Panc1 (cell line): Measurements from ENCODE around the gene RABGAP1L. TPM values are rescaled to one million over a fixed set of nuclear protein-coding genes. Genes with fewer than 3 reads are reported as not detected.

Source experiments
- ATAC-seq: fragments of 200-7000 bp; cut with Tn5 transposase; 2 replicates; pipeline ENCODE4 v1.9.1; 2020; ENCODE audit warnings: mild to moderate bottlenecking, moderate library complexity
- BruUV-seq: library from RNA; stranded (reverse); fragments of 400-500 nt; replicated peaks from 2 replicates; lab custom pipeline; 2021; lab: Mats Ljungman, UMichigan
- CTCF ChIA-PET: fragments of 300-600 bp; sonication (Branson Sonifier 250); formaldehyde crosslinking; loops from one replicate; lab custom pipeline; 2022; ENCODE audit warnings: antibody characterized with exemption; lab: Charles Lee
- POLR2A ChIA-PET: fragments of 300-600 bp; sonication (Branson Sonifier 250); formaldehyde crosslinking; loops from one replicate; lab custom pipeline; 2022; ENCODE audit warnings: antibody characterized with exemption; lab: Charles Lee
- DNase-seq: peaks from one replicate; pipeline ENCODE4 v3.0.0-alpha.2; 2010; ENCODE audit warnings: low read depth, low spot score
- H3K27ac ChIP-seq: 2 replicates; pipeline ENCODE4 v1.5.1; 2011; ENCODE audit warnings: mild to moderate bottlenecking, low read length, inconsistent platforms
- H3K27me3 ChIP-seq: fragments of 200-500 bp; sonication (Bioruptor generic); 2 replicates; pipeline ENCODE4 v1.6.0; 2014; ENCODE audit warnings: low read length, inconsistent platforms; ENCODE audit not compliant: control insufficient read depth, insufficient read depth
- H3K36me3 ChIP-seq: fragments of 200-500 bp; sonication (Bioruptor generic); 2 replicates; pipeline ENCODE4 v1.5.1; 2014; ENCODE audit warnings: inconsistent platforms, mild to moderate bottlenecking, low read length, moderate library complexity; ENCODE audit not compliant: control insufficient read depth, insufficient read depth
- H3K4me1 ChIP-seq: 2 replicates; pipeline ENCODE4 v1.5.1; 2011; ENCODE audit warnings: inconsistent platforms, mild to moderate bottlenecking, low read length, moderate library complexity; ENCODE audit not compliant: control insufficient read depth, insufficient read depth
- H3K4me3 ChIP-seq, 2 experiments: 2 replicates each; pipeline ENCODE4 v1.5.1; 2011 to 2012; ENCODE audit warnings: low read depth in 2 of 2, low read length in 2 of 2, mild to moderate bottlenecking in 2 of 2, inconsistent platforms in 1 of 2, moderate library complexity in 1 of 2
- H3K9me3 ChIP-seq: fragments of 200-500 bp; sonication (Bioruptor generic); 2 replicates; pipeline ENCODE4 v1.5.1; 2014; ENCODE audit warnings: low read depth, mild to moderate bottlenecking, inconsistent platforms, low read length, moderate library complexity; ENCODE audit not compliant: control insufficient read depth, insufficient read depth
- POLR2AphosphoS5 ChIP-seq: IDR thresholded peaks from 2 replicates; pipeline ENCODE4 v1.6.1; 2012; ENCODE audit warnings: mild to moderate bottlenecking, low read depth, low read length, moderate library complexity
- SIN3A ChIP-seq: IDR thresholded peaks from 2 replicates; pipeline ENCODE4 v1.6.1; 2012; ENCODE audit warnings: low read depth, mild to moderate bottlenecking, low read length, moderate library complexity, borderline replicate concordance; ENCODE audit not compliant: insufficient read depth
- TCF7L2 ChIP-seq: IDR thresholded peaks from 2 replicates; pipeline ENCODE4 v1.6.1; 2011; ENCODE audit warnings: mild to moderate bottlenecking, low read depth, low read length, inconsistent platforms
- in situ Hi-C: cut with HindIII; loops from 2 replicates; pipeline ENCODE4 v1.10.0; 2016; ENCODE audit warnings: low sequenced_read_pairs, low pct_unique_long_range_greater_than_20kb
- intact Hi-C: fragments of 100-400 bp; cut with micrococcal nuclease; formaldehyde crosslinking; loops from one replicate; pipeline ENCODE4 v1.10.0; 2022; ENCODE audit not compliant: unreplicated experiment
- total RNA-seq: library from RNA; stranded (reverse); gene quantifications from one replicate; pipeline ENCODE4 v1.2.1, GENCODE V29; 2021; ENCODE audit not compliant: unreplicated experiment
- TF ChIP-seq, protein P1 (sequence below), 2 experiments: IDR thresholded peaks; 2 replicates each; pipeline ENCODE4 v1.6.1; 2011 to 2012; ENCODE audit warnings: low read depth in 2 of 2, control low read depth in 1 of 2, low read length in 1 of 2, mild to moderate bottlenecking in 1 of 2, moderate library complexity in 1 of 2; ENCODE audit not compliant: insufficient read depth in 1 of 2
- TF ChIP-seq, protein P2 (sequence below): fragments of 450-650 bp; IDR thresholded peaks from 2 replicates; pipeline ENCODE4 v1.5.1; 2017; ENCODE audit warnings: mild to moderate bottlenecking

Gene RABGAP1L
- total RNA-seq, 1 experiment from 2014 or later: 37.0 TPM

DNA sequence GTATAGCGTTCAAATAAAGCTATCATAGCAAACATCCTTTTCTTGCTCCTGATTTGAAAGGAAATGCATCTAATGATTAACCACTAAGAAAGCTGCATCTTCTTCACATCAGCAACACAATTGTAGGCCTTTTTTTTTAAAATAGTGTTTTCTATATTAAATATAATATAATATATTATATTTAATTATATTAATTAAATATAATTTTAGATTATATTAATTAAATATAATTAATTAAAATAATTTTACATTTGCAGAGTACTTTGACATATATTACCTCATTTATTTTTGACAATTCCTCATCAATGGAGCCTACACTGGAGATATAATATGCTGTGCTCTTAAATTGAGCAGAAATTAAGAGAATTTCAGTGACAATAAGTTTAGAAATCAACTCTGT, 481.5 kb downstream of the RABGAP1L start:
- ChIA-PET CTCF (no interaction called here), POLR2A (no interaction called here)
- no peak for TF ChIP-seq POLR2AphosphoS5
- TF ChIP-seq SIN3A: no peak
- TF ChIP-seq TCF7L2: no peak
- TF ChIP-seq, protein P1, sequence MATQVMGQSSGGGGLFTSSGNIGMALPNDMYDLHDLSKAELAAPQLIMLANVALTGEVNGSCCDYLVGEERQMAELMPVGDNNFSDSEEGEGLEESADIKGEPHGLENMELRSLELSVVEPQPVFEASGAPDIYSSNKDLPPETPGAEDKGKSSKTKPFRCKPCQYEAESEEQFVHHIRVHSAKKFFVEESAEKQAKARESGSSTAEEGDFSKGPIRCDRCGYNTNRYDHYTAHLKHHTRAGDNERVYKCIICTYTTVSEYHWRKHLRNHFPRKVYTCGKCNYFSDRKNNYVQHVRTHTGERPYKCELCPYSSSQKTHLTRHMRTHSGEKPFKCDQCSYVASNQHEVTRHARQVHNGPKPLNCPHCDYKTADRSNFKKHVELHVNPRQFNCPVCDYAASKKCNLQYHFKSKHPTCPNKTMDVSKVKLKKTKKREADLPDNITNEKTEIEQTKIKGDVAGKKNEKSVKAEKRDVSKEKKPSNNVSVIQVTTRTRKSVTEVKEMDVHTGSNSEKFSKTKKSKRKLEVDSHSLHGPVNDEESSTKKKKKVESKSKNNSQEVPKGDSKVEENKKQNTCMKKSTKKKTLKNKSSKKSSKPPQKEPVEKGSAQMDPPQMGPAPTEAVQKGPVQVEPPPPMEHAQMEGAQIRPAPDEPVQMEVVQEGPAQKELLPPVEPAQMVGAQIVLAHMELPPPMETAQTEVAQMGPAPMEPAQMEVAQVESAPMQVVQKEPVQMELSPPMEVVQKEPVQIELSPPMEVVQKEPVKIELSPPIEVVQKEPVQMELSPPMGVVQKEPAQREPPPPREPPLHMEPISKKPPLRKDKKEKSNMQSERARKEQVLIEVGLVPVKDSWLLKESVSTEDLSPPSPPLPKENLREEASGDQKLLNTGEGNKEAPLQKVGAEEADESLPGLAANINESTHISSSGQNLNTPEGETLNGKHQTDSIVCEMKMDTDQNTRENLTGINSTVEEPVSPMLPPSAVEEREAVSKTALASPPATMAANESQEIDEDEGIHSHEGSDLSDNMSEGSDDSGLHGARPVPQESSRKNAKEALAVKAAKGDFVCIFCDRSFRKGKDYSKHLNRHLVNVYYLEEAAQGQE (IDR thresholded peaks at IDR 0.05; ENCODE audit: insufficient read depth in 1 of 2, low read depth in 2 of 2, low read length in 1 of 2): no peak
- TF ChIP-seq, protein P2, sequence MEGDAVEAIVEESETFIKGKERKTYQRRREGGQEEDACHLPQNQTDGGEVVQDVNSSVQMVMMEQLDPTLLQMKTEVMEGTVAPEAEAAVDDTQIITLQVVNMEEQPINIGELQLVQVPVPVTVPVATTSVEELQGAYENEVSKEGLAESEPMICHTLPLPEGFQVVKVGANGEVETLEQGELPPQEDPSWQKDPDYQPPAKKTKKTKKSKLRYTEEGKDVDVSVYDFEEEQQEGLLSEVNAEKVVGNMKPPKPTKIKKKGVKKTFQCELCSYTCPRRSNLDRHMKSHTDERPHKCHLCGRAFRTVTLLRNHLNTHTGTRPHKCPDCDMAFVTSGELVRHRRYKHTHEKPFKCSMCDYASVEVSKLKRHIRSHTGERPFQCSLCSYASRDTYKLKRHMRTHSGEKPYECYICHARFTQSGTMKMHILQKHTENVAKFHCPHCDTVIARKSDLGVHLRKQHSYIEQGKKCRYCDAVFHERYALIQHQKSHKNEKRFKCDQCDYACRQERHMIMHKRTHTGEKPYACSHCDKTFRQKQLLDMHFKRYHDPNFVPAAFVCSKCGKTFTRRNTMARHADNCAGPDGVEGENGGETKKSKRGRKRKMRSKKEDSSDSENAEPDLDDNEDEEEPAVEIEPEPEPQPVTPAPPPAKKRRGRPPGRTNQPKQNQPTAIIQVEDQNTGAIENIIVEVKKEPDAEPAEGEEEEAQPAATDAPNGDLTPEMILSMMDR: no peak
- no peak for ATAC-seq
- no peak for DNase-seq
- H3K27me3 ChIP-seq: no peaks in the 10 kb centered on the region
- BruUV-seq: no TSS peak
- no peaks in the 10 kb centered on the region; the same call in 1 of the 2 replicates for H3K36me3 ChIP-seq
- intact Hi-C loops (no loop called here), in situ Hi-C loops (no loop called here)
- H3K4me1 ChIP-seq: no peaks in the 10 kb centered on the region
- no peak overlapping the region for H3K27ac ChIP-seq
- H3K9me3 ChIP-seq: no peaks in the 10 kb centered on the region
- no peak overlapping the region for H3K4me3 ChIP-seq

DNA sequence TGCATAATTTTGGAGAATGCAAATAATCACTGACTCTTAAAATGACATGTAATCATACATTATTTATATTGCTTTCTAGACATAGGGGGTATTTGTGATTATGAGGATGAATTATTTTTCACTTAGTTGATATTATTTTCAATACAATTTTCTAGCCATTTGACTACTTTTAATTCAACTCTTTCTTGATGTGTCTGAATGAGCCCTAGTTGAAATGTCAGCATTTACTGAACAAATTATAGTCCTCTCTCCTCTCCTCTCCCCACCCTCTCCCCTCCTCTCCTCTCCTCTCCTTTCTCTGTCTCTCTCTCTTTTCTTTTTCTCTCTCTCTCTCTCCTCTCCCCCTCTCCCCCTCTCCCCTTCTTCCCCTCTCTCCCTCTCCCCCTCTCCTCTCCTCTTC, 483.1 kb downstream of the RABGAP1L start:
- no TSS peak for BruUV-seq
- intact Hi-C loops: no loop called here
- no peak for TF ChIP-seq SIN3A
- TF ChIP-seq, protein P2: no peak
- Histone ChIP-seq H3K4me1 (no peaks in the 10 kb centered on the region), H3K27me3 (no peaks in the 10 kb centered on the region), H3K36me3 (no peaks in the 10 kb centered on the region; the same call in 1 of the 2 replicates), H3K27ac (no peak overlapping the region), H3K4me3 (no peak overlapping the region), H3K9me3 (no peaks in the 10 kb centered on the region)
- in situ Hi-C loops: no loop called here
- CTCF ChIA-PET: no interaction called here
- ATAC-seq (no peak), DNase-seq (no peak)
- POLR2A ChIA-PET: no interaction called here
